Measurements from ENCODE around the gene BOLA3.

DNA sequence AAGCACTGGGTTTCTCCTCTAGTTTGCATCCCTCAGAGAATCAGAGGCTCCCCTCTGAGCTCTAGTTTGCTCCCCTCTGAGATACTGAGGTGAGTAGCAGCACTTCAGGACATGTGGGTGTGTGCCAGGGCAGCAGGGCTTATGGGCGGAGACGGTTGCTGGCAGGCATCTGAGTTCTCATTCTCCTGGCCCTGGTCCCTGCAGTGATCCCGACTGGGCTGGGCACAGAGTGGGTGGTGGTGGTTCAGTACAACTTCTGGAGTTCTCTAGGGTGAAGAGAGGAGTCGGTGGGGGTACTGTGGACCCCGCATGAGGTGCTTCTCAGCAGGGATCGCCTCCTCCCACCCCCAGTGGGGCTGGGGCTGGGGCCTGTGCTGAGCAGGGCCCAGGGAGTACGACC is 47.9 kb downstream of the BOLA3 start:
- TF ChIP-seq GATA3 (IDR thresholded peaks at IDR 0.05; ENCODE audit: low read depth, low read length) (no peak), GATA2 (IDR thresholded peaks at IDR 0.05; ENCODE audit: low read depth, low read length) (no peak)
